K562 (cell line): ENCODE data around the gene ABCA3. TPM values are rescaled to one million over a fixed set of nuclear protein-coding genes. Genes with fewer than 3 reads are reported as not detected.

ENCODE experiments used
- ERF ChIP-seq: fragments of 450-650 bp; formaldehyde crosslinking; IDR thresholded peaks from 2 replicates; pipeline ENCODE4 v1.4.0; 2020; ENCODE audit warnings: mild to moderate bottlenecking, mixed read lengths
- GMEB1 ChIP-seq: fragments of 250-450 bp; sonication (Bioruptor Pico); IDR thresholded peaks from 2 replicates; pipeline ENCODE4 v1.4.0; 2020; ENCODE audit warnings: mild to moderate bottlenecking
- PKNOX1 ChIP-seq: fragments of 450-650 bp; IDR thresholded peaks from 2 replicates; pipeline ENCODE4 v1.6.1; 2016
- ZNF212 ChIP-seq: fragments of 450-650 bp; formaldehyde crosslinking; IDR thresholded peaks from 2 replicates; pipeline ENCODE4 v1.4.0; 2020; ENCODE audit warnings: mild to moderate bottlenecking
- polyA plus RNA-seq, 8 experiments: library from polyadenylated mRNA; depleted of rRNA in 4 of 8; stranded (reverse) in 5 of 8; unstranded in 3 of 8; fragments of >200 nt; fragmentation: Nextera tagmentation in 2 of 8; fragmentation: Illumina TruSeq in 1 of 8; extraction: Ambion mirVana in 2 of 8; extraction: Trizol in 1 of 8; gene quantifications; 2 replicates each; pipeline versions ENCODE4 v1.2.1 to v1.2.3, GENCODE V29; 2011 to 2014; ENCODE audit warnings: inconsistent platforms in 1 of 8, missing spikeins in 1 of 8
- total RNA-seq, 7 experiments: library from RNA; depleted of rRNA in 6 of 7; stranded (reverse); fragments of >200 nt in 6 of 7; fragmentation: Illumina TruSeq in 2 of 7; extraction: Trizol in 2 of 7; gene quantifications; 2 replicates each; pipeline versions ENCODE4 v1.2.1 to v1.2.3, GENCODE V29; 2011 to 2021; ENCODE audit warnings: low replicate concordance in 1 of 7
- TF ChIP-seq, protein P1 (sequence below): sonication (generic); formaldehyde crosslinking; IDR thresholded peaks from 2 replicates; pipeline ENCODE4 v1.8.0; 2022; ENCODE audit warnings: mild to moderate bottlenecking, missing genetic modification reagents
- TF ChIP-seq, protein P2 (sequence below), 2 experiments: fragments of 200-800 bp in 1 of 2; sonication (Bioruptor generic) in 1 of 2; sonication (generic) in 1 of 2; formaldehyde crosslinking in 1 of 2; IDR thresholded peaks in 1 of 2; conservative IDR thresholded peaks in 1 of 2; 2 replicates each; pipeline versions ENCODE4 v1.5.0 to v1.6.1; 2016 to 2020; ENCODE audit warnings: missing compliant biosample characterization in 1 of 2, missing genetic modification characterization in 1 of 2, missing genetic modification reagents in 1 of 2

The ABCA3 gene
- total and polyA plus RNA-seq, 9 of the 15 experiments (the other 6 are each of a cell fraction or from before 2014, with no cell fraction given) = 0.66 to 23.7 (median 6.9) TPM

GRCh38 chr16:2331931-2332267, 8.6 kb downstream of the ABCA3 start (continued):
- TF ChIP-seq, protein P1, sequence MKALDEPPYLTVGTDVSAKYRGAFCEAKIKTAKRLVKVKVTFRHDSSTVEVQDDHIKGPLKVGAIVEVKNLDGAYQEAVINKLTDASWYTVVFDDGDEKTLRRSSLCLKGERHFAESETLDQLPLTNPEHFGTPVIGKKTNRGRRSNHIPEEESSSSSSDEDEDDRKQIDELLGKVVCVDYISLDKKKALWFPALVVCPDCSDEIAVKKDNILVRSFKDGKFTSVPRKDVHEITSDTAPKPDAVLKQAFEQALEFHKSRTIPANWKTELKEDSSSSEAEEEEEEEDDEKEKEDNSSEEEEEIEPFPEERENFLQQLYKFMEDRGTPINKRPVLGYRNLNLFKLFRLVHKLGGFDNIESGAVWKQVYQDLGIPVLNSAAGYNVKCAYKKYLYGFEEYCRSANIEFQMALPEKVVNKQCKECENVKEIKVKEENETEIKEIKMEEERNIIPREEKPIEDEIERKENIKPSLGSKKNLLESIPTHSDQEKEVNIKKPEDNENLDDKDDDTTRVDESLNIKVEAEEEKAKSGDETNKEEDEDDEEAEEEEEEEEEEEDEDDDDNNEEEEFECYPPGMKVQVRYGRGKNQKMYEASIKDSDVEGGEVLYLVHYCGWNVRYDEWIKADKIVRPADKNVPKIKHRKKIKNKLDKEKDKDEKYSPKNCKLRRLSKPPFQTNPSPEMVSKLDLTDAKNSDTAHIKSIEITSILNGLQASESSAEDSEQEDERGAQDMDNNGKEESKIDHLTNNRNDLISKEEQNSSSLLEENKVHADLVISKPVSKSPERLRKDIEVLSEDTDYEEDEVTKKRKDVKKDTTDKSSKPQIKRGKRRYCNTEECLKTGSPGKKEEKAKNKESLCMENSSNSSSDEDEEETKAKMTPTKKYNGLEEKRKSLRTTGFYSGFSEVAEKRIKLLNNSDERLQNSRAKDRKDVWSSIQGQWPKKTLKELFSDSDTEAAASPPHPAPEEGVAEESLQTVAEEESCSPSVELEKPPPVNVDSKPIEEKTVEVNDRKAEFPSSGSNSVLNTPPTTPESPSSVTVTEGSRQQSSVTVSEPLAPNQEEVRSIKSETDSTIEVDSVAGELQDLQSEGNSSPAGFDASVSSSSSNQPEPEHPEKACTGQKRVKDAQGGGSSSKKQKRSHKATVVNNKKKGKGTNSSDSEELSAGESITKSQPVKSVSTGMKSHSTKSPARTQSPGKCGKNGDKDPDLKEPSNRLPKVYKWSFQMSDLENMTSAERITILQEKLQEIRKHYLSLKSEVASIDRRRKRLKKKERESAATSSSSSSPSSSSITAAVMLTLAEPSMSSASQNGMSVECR (CRISPR knock-in tag) = no peak
- TF ChIP-seq GMEB1 (CRISPR knock-in tag) (no peak), PKNOX1 (no peak), ZNF212 (CRISPR knock-in tag) (no peak), ERF (CRISPR knock-in tag) (no peak)
- TF ChIP-seq, protein P2, sequence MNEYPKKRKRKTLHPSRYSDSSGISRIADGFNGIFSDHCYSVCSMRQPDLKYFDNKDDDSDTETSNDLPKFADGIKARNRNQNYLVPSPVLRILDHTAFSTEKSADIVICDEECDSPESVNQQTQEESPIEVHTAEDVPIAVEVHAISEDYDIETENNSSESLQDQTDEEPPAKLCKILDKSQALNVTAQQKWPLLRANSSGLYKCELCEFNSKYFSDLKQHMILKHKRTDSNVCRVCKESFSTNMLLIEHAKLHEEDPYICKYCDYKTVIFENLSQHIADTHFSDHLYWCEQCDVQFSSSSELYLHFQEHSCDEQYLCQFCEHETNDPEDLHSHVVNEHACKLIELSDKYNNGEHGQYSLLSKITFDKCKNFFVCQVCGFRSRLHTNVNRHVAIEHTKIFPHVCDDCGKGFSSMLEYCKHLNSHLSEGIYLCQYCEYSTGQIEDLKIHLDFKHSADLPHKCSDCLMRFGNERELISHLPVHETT (CRISPR knock-in tag; conservative IDR thresholded peaks at IDR 0.05 in 1 of 2, IDR thresholded peaks at IDR 0.05 in 1 of 2) = no peak
